Activated naive CD4-positive, alpha-beta T cell treated with anti-CD3 and anti-CD28 coated beads for 36 hours (primary cell): ENCODE data around the gene MXD4. TPM values are rescaled to one million over a fixed set of nuclear protein-coding genes. Genes with fewer than 3 reads are reported as not detected.

Experiments
- CTCF ChIA-PET: fragments of 350-600 bp; sonication (Branson Sonifier 250); formaldehyde crosslinking; loops from one replicate; lab custom pipeline; 2021; ENCODE audit warnings: antibody characterized with exemption; lab: Charles Lee
- DNase-seq: peaks from one replicate; pipeline ENCODE4 v3.0.0-alpha.2; 2020
- H3K27ac Mint-ChIP-seq: one replicate; pipeline ENCODE4 v1.8.0; 2021; ENCODE audit warnings: mild to moderate bottlenecking, mixed read lengths
- H3K27me3 Mint-ChIP-seq: one replicate; pipeline ENCODE4 v1.8.0; 2021; ENCODE audit warnings: low read depth, mixed read lengths
- H3K36me3 Mint-ChIP-seq: one replicate; pipeline ENCODE4 v1.8.0; 2021; ENCODE audit warnings: low read depth, mixed read lengths
- H3K4me1 Mint-ChIP-seq: one replicate; pipeline ENCODE4 v1.8.0; 2021; ENCODE audit warnings: low read depth, mixed read lengths
- H3K4me3 Mint-ChIP-seq: one replicate; pipeline ENCODE4 v1.8.0; 2021; ENCODE audit warnings: mild to moderate bottlenecking, moderate library complexity, mixed read lengths
- H3K9me3 Mint-ChIP-seq: one replicate; pipeline ENCODE4 v1.8.0; 2021; ENCODE audit warnings: mixed read lengths
- intact Hi-C: fragments of 100-400 bp; cut with micrococcal nuclease; formaldehyde crosslinking; loops from one replicate; pipeline ENCODE4 v1.15.1; 2023
- total RNA-seq, 2 experiments: library from RNA; stranded (reverse); gene quantifications; one replicate each; pipeline ENCODE4 v1.2.3, GENCODE V29; 2021

Gene MXD4
- total RNA-seq, 2 experiments from 2014 or later = 2.3 to 2.7 TPM

DNA sequence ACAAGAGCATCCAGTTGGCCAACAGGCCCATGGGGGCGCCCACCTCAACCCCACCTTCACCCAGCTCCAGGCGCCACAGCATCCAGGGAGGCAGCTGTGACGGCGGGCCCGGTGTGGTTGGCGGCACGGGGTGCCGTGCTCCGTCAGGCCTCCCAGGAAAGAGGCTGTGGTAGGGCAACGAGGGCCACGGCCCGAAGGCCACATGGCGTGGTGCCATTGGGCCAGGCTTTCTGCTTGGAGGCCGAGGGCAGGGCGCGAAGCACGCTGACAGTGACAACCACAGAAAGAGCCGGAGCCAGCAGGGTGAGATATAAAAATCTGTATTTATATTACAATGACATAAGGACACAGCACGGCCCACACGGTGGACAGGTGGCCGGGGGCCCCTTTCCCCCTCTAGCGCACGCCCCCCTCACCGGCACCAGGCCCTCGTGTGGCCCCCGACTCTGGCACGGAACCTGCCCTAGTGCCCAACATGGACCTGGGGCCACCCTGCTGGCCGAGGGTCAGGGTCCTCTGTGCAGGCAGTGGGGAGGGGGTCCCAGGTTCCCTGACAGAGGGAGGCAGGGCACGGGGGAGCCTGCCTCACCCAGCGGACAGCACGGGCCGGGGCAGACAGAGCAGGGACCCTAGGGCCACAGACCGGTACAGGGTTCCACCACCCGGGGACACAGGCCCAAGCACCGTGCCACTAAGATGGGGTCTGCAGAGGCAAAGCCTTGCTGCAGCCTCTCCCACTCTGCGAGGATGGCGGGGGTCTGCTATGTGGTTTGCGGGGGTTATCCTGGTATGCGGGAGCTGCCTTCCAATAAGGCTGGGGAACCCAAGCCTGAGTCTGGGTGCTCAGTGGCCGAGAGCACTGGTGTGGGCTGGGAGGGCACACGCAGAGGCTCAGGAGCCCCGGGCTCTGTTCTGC is 14.5 kb downstream of the MXD4 start:
- Mint-ChIP-seq H3K27me3 (no peaks in the 10 kb centered on the region), H3K27ac (no peak overlapping the region), H3K36me3 (no peaks in the 10 kb centered on the region), H3K4me3 (no peak overlapping the region), H3K4me1 (peaks cover 16% of the 10 kb centered on the region), H3K9me3 (no peaks in the 10 kb centered on the region)
- intact Hi-C loops = no loop called here
- CTCF ChIA-PET = no interaction called here
- peak; percentile 2 for DNase-seq

GRCh38 chr4:2246384-2247127 is 15.4 kb downstream of the MXD4 start:
- intact Hi-C loops = no loop called here
- Mint-ChIP-seq H3K27me3 (no peaks in the 10 kb centered on the region), H3K9me3 (no peaks in the 10 kb centered on the region), H3K4me3 (no peak overlapping the region), H3K36me3 (no peaks in the 10 kb centered on the region), H3K27ac (no peak overlapping the region), H3K4me1 (peaks cover 18% of the 10 kb centered on the region)
- CTCF ChIA-PET = no interaction called here
- DNase-seq = no peak

- Mint-ChIP-seq H3K27ac (no peak overlapping the region), H3K9me3 (no peaks in the 10 kb centered on the region), H3K4me1 (peaks cover 20% of the 10 kb centered on the region), H3K27me3 (no peaks in the 10 kb centered on the region), H3K36me3 (peaks cover 3% of the 10 kb centered on the region), H3K4me3 (no peak overlapping the region)
- intact Hi-C loops = no loop called here
- CTCF ChIA-PET = no interaction called here
- DNase-seq = no peak
These were observed 16.1 kb downstream of the MXD4 start for GRCh38 chr4:2245787-2246275.

GRCh38 chr4:2245057-2245786 is 16.7 kb downstream of the MXD4 start:
- H3K4me3 Mint-ChIP-seq = no peak overlapping the region
- CTCF ChIA-PET = interaction anchor here (0.9 kb wide), 1 partner anchor 24 kb away, joined by 5 read pairs; no protein-coding TSS in a partner anchor
- peaks cover 3% of the 10 kb centered on the region for H3K36me3 Mint-ChIP-seq
- no peak for DNase-seq
- intact Hi-C loops = no loop called here
- H3K4me1 Mint-ChIP-seq = peaks cover 26% of the 10 kb centered on the region
- no peaks in the 10 kb centered on the region for H3K27me3 Mint-ChIP-seq
- H3K27ac Mint-ChIP-seq = peak overlapping the region; percentile 48
- H3K9me3 Mint-ChIP-seq = no peaks in the 10 kb centered on the region

DNA sequence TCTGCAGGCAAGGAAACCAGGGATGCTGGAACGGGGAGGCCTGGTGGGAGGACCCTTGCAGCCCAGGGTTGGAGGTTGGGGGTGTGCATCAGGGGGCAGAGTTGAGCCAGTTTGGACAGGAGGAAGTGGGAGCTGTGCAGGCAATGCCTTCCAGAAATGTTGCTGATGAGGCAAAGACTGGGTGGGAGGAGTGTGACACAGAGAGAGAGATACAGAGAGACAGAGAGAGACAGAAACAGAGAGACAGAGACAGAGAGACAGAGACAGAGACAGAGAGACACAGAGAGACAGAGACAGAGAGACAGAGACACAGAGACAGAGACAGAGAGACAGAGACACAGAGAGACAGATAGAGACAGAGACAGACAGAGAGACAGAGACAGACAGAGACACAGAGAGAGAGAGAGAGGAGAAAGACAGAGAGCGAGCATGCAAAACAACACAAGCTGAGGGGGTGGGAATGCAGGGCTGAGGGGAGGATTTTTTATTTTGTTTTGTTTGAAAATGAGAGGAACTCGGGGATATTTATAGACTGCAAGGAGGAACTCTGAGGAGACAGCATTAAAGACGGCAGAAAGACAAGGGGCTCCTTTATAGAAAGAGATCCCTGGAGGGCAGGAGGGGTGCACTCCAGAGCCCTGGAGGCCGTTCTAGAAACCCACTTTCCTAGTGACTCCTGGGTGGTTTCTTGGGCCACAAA is 18.1 kb downstream of the MXD4 start:
- Mint-ChIP-seq H3K4me3 (no peak overlapping the region), H3K27ac (peak overlapping the region; percentile 1), H3K27me3 (no peaks in the 10 kb centered on the region), H3K9me3 (no peaks in the 10 kb centered on the region), H3K4me1 (peaks cover 37% of the 10 kb centered on the region), H3K36me3 (peaks cover 4% of the 10 kb centered on the region)
- intact Hi-C loops = loop anchor here (5.0 kb wide), 4 partner anchors 118 to 603 kb away; partner anchors contain the start of genes NSD2 and SLBP
- DNase-seq = peak; percentile 62
- CTCF ChIA-PET = no interaction called here

DNA sequence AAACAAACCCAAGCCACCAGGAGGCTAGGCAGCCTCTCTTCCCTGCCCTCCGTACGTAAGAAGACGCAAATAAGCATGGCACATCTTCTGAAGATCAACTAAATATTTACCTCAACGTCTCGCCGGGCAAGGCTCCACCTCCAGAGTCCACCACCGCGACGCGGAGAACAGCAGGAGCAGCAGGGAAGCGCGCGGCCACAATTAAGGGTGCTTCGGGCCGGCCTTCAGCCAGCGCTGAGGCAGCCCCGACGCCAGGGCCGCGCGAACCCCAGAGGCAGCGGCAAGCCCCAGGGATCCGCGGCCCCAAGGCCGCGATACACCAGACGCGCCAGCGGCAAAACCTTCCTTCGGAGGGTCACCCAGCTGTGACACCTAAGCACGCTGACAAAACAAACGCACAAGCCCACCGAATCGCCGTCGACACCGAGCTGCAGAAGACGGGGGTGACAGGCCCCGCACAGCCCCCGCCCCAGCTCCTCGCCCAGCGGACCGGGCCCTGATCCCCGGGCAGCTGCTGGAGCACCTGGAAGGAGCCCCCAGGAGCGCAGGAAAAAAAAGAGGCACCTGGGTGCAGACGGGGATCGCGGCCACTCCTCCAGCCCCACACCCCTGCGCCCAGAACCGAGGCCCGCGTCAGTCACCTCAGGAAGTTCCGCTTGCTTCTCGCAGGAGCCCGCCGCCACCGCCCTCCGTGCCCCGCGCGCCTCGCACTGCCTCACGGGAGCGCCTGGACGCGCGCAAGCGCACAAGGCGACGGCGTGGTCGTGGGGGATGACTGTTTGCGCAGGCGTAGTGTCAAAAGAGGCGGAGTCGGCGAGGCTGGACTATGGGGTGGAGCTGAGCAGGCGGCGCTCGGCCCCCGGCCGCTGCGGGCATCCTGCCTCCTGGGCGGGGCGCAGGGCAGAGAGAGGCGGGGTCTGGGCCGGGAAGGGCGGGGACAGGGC is 20.2 kb downstream of the MXD4 start, which contains the start of the genes HAUS3 and POLN:
Gene HAUS3 (minus strand): TSS at position 712 of the 944 bp plus-strand sequence. CDS start 1,175 bp downstream, outside the sequence.
Gene POLN (minus strand): TSS at position 712 of the 944 bp plus-strand sequence. CDS start 12,890 bp downstream, outside the sequence.
- Mint-ChIP-seq H3K27me3 (no peaks in the 10 kb centered on the region), H3K9me3 (no peaks in the 10 kb centered on the region), H3K27ac (peak within 1 kb of the TSS; percentile 84), H3K4me3 (peak within 1 kb of the TSS; percentile 87), H3K36me3 (peaks cover 17% of the 10 kb centered on the region), H3K4me1 (peaks cover 52% of the 10 kb centered on the region)
- peak; percentile 99 for DNase-seq
- CTCF ChIA-PET = interaction anchor here (0.7 to 1.9 kb wide), 3 partner anchors 21 to 1766 kb away, joined by 3 to 11 read pairs (median 3); no protein-coding TSS in a partner anchor
- intact Hi-C loops = loop anchor here (1.0 to 5.0 kb wide), 14 partner anchors 21 to 722 kb away; partner anchors contain the start of genes CFAP99, FAM193A, GRK4 and MXD4

DNA sequence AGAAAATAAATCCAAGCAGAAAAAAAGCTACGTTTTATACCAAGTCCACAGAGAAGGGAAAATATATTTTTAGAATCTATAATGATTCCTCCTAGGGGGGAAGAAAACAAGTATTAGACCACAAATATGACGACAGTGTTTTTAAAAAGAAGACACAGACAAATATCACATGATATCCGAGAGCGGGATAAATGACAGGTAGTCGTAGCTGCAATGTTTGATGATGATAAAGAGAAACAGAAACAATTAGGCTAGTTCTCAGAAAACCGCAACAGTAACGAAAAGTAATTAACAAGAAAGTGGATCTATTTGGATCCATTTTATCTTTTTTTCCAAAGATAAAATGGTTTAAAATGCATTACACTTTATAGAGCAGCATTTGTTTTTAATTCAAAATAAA is 20.9 kb downstream of the MXD4 start:
- H3K27me3 Mint-ChIP-seq = no peaks in the 10 kb centered on the region
- peaks cover 52% of the 10 kb centered on the region for H3K4me1 Mint-ChIP-seq
- CTCF ChIA-PET = interaction anchor here (0.7 to 1.9 kb wide), 2 partner anchors 20 to 1765 kb away, joined by 3 to 11 read pairs; no protein-coding TSS in a partner anchor
- H3K4me3 Mint-ChIP-seq = peak overlapping the region; percentile 87
- peak overlapping the region; percentile 84 for H3K27ac Mint-ChIP-seq
- intact Hi-C loops = loop anchor here (5.0 kb wide), 4 partner anchors 121 to 606 kb away; partner anchors contain the start of genes NSD2 and SLBP
- no peak for DNase-seq
- H3K9me3 Mint-ChIP-seq = no peaks in the 10 kb centered on the region
- peaks cover 17% of the 10 kb centered on the region for H3K36me3 Mint-ChIP-seq

DNA sequence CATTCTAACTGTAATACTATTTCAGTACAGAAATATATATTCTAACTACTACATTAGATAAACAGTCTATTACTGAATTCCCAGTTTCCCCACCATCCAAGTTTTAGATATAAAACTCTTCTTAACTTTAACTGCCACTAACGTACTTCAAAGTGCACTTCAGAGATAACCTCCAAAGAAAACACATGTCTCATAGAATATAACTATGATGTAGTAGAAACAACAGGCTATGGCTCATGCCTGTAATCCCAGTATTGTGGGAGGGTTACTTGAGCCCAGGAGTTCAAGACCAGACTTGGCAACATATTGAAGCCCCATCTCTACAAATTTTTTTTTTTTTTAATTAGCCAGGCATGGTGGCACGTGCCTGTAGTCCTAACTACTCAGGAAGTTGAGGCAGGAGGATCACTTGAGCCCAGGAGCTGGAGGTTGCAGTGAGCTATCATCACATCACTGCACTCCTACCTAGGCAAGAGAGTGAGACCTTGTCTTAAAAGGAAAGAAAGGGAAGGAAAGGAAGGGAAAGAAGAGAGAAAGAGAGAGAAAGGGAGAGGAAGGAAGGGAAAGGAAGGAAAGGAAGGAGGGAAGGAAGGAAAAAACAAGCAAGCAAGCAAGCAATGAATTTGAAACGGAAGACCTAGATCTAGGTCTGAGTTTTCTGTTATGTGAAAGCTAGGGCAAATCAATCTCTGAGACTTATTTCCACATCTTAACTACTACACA is 24.8 kb downstream of the MXD4 start:
- no peaks in the 10 kb centered on the region for H3K9me3 Mint-ChIP-seq
- no peak for DNase-seq
- H3K4me3 Mint-ChIP-seq = peak overlapping the region; percentile 6
- H3K4me1 Mint-ChIP-seq = peaks cover 53% of the 10 kb centered on the region
- CTCF ChIA-PET = interaction anchor here (0.5 to 2.0 kb wide), 5 partner anchors 9 to 48 kb away, joined by 3 to 5 read pairs (median 4); no protein-coding TSS in a partner anchor
- no peaks in the 10 kb centered on the region for H3K27me3 Mint-ChIP-seq
- peaks cover 33% of the 10 kb centered on the region for H3K36me3 Mint-ChIP-seq
- intact Hi-C loops = no loop called here
- H3K27ac Mint-ChIP-seq = no peak overlapping the region

DNA sequence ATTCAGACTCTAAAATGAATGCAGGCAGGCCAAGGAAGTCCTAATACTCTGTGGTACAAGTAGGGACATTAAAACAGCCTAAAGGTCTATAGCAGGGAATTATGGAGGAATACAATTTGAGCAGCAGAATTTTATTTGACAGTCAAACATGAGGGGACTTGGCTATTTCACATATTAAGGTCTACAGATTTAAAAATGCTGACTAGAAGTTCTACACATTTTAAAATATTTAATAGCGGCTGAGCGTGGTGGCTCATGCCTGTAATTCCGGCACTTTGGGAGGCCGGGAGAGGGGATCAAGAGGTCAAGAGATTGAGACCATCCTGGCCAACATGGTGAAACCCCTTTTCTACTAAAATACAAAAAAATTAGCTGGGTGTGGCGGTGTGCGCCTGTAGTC is 30.8 kb downstream of the MXD4 start:
- DNase-seq = no peak
- Mint-ChIP-seq H3K27me3 (no peaks in the 10 kb centered on the region), H3K9me3 (no peaks in the 10 kb centered on the region), H3K4me3 (no peak overlapping the region), H3K36me3 (peaks cover 19% of the 10 kb centered on the region), H3K4me1 (peaks cover 19% of the 10 kb centered on the region), H3K27ac (no peak overlapping the region)
- CTCF ChIA-PET = interaction anchor here (0.6 to 1.3 kb wide), 2 partner anchors 11 to 243 kb away, joined by 3 to 6 read pairs; no protein-coding TSS in a partner anchor
- intact Hi-C loops = no loop called here

GRCh38 chr4:2226261-2226660 is 35.6 kb downstream of the MXD4 start:
- Mint-ChIP-seq H3K36me3 (peaks cover 3% of the 10 kb centered on the region), H3K4me1 (no peaks in the 10 kb centered on the region), H3K27me3 (no peaks in the 10 kb centered on the region), H3K27ac (no peak overlapping the region), H3K4me3 (no peak overlapping the region), H3K9me3 (no peaks in the 10 kb centered on the region)
- intact Hi-C loops = no loop called here
- DNase-seq = no peak
- CTCF ChIA-PET = interaction anchor here (1.1 kb wide), 1 partner anchor 36 kb away, joined by 4 read pairs; the partner anchor contains the start of gene MXD4
